CD4-positive, alpha-beta T cell treated with Interleukin-12 subunit alpha and Interleukin-12 subunit beta, for 1 hour (primary cell): Measurements from ENCODE around the gene CCDC15.
"Not testable (repeated sequence)": the region's sequence is repeated elsewhere in the genome, so short reads cannot be mapped to it uniquely, and the experiment has no call there.

Experiments
- DNase-seq: peaks from one replicate; pipeline ENCODE4 v3.0.0-alpha.2; 2020

CCDC15 gene

DNA sequence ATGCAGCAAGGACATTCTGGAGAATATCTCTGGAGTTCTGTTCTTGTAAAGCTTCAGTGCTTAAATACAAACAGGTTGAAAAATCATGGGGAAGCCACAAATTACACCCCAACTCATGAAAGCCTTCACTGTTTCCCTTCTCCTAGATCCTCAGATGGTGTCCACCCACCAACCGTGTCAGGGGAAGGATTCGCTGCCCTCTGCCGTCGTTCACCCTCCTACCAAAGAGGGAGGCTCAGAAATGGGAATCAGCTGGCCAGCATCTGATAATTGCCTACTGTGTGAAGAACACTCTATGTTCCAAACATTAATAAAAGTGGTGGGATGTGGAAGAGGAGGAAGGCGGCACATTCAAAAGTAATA, 10.8 kb upstream of the CCDC15 start:
- DNase-seq, result no peak

DNA sequence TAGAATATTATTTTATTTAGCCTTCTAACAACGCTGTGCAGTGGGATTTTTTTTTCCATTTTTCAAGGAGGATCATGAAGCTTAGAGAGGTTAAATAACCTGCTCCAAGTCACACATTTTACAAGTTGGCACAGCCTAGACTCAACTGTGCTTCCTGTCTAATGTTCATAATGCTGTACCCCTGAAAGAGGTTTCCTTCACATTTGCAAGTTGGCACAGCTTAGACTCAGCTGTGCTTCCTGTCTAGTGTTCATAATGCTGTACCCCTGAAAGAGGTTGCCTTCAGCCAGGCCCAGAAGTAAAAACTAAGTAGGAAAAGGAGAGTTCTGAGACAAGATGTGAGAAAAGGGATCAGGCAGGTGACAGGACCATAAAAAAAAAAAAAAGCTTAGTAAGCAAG, 10.3 kb upstream of the CCDC15 start:
- DNase-seq, result no peak

GRCh38 chr11:124944565-124944964, 9.4 kb upstream of the CCDC15 start:
- no peak for DNase-seq

DNA sequence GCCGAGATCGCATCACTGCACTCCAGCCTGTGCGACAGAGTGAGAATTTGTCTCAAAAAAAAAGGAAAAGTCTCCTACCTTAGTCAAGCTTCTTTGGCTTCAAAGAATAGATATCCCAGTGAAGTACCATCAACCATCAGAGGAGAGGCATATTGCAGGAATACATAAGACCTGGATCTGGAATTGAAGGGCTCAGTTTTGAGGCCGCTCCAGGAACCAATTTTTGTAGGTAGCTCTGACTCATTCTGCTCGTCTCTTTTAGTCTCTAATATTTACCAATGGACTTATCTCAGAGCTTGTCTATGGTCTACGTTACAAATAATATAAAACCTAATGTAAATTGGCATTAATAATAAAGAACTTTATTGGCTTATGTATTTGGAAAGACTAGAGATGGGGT, 8.2 kb upstream of the CCDC15 start:
- DNase-seq, result no peak

DNA sequence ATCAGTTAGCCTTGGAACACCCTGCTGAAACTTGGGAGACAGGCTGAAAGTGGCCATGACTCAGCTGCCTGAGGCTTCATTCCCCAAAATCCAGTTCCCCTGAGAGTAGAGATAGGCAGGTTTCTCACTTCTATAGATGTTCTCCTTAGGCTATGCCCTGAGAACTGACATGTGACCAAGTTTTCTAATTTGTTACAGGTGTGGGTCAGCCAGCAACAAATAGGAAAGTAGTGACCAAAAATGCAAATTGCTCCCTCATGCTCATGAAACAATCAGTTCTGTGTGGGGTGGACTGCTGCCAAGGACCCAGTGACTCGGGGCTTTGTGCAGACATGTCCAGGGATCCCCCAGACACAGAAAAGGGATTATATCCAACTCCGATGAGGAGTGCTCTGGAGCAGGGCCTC, 7.3 kb upstream of the CCDC15 start:
- no peak for DNase-seq

- peak; percentile 37 for DNase-seq
Observed at GRCh38 chr11:124950601-124951330, 3.2 kb upstream of the CCDC15 start.

- no peak for DNase-seq
Observed at GRCh38 chr11:124951341-124951740, 2.7 kb upstream of the CCDC15 start.

- DNase-seq, result no peak
Observed at GRCh38 chr11:124954590-124954955, 571 bp downstream of the CCDC15 start.

DNA sequence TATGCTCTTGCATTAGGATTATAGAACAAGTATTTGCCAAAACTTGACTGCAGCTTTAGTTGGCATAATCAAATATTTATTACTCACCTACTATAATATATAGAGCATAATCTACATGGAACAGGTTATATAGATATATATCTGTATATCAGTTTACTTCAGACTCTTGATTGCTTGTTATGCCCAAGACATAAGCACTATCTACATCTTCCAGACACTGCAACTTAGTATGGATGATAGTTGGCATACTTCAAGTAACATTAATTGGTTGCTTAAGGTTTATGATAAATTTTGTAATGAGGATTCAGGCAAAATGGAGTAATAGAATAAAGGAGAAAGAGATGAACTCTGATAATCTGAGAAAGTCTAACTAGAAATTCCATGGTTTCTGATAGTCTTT, 1.0 kb downstream of the CCDC15 start:
- DNase-seq, result no peak

GRCh38 chr11:124961972-124962609, 8.1 kb downstream of the CCDC15 start:
- peak; percentile 76 for DNase-seq

DNA sequence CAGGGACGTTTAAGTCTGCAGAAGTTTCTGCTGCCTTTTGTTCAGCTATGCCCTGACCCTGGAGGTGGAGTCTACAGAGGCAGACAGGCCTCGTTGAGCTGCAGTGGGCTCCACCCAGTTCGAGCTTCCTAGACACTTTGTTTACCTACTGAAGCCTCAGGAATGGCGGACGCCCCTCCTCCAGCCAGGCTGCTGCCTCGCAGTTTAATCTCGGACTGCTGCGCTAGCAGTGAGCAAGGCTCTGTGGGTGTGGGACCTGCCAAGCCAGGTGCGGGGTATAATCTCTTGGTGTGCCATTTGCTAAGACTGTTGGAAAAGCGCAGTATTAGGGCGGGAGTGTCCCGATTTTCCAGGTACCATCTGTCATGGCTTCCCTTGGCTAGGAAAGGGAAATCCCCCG, 14.2 kb downstream of the CCDC15 start:
- not testable (repeated sequence) for DNase-seq

GRCh38 chr11:124970925-124971324, 16.9 kb downstream of the CCDC15 start:
- DNase-seq, result no peak

- no peak for DNase-seq
Observed at GRCh38 chr11:124971810-124972209, 17.8 kb downstream of the CCDC15 start.

- no peak for DNase-seq
Observed at GRCh38 chr11:124976531-124976930, 22.5 kb downstream of the CCDC15 start.

- DNase-seq, result no peak
Observed at GRCh38 chr11:124977006-124977405, 23.0 kb downstream of the CCDC15 start.

- no peak for DNase-seq
Observed at GRCh38 chr11:124978316-124978715, 24.3 kb downstream of the CCDC15 start.

GRCh38 chr11:124982043-124982442, 28.0 kb downstream of the CCDC15 start:
- DNase-seq, result no peak

- DNase-seq, result no peak
Observed at GRCh38 chr11:124983674-124984511, 29.9 kb downstream of the CCDC15 start.

DNA sequence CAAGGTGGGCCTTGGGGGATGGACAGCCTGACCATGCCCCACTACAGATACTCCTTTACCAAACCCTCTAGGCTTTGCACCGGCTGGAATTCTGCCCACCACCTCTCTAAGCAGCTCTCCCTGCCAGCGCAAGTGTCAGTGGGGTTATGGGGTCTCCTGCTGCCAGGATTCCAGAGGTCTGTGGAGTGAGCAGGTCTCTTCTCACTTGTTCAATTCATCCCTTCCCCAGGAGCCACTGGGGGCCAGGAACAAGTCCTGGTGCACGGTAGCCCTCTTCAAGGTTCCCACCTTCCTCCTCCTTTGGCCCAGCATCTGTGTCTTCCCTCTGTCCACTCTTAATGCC, 30.5 kb downstream of the CCDC15 start:
- DNase-seq, result no peak

GRCh38 chr11:124987096-124987495, 33.1 kb downstream of the CCDC15 start:
- no peak for DNase-seq

DNA sequence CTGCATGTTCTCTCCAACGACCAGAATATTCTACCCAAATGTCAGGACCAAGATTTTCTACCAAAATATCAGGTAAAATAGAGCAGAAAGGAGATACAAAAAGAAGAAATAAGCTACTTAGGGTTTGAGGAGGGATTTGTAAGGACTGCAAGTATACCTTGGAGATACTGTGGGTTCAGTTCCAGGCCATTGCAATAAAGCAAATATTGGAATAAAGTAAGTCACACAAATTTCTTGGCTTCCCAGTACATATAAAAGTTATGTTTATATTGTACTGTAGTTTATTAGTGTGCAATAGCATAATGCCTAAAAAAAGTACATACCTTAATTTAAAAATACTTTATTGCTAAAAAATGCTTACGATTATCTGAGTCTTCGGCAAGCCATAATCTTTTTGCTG, 34.1 kb downstream of the CCDC15 start:
- DNase-seq, result no peak

DNA sequence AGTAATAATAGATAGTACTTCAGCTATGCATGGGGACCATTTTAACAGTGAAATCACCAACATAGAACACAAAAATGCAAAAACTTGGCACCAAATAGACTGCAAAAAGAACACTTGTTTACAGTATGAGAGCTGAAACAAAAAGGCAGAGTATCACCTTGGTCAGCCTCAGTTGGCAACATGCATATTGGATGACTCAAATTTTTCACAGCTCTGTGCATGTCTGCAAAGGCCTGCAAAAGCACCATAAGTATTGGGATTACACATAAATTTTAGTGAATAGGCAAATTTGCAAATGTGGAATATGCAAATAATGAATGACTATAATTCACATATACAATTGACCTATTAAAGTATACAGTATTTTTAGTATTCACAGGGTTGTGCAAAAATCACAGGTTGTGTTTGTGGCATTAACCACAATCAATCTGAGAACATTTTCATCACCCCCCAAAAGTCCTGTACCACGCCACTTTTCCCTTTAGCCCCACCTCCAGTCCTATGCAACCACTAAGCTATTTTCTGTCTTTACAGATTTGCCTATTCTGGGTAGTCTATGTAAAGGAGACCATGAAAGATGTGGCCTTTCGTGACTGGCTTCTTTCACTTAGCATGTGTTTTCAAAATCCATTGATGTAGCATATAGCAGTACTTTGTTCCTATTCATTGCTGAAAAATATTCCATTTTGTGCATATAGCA, 47.2 kb downstream of the CCDC15 start:
- DNase-seq, result no peak

- no peak for DNase-seq
Observed at GRCh38 chr11:125001849-125002248, 47.8 kb downstream of the CCDC15 start.

DNA sequence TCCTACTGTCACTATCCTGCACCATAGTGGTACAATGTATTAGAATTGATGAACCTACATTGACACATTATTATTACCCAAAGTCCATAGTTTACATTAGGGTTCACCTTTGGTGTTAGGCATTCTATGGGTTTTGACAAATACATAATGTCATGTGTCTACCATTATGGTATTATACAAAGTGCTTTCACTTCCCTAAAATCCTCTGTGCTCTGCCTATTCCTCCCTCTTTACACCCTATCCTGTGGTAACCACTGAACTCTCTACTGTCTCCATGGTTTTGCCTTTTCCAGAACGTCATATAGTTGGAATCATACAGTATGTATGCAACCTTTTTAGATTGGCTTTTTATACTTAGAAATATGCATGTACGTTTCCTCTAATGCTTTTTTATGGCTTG, 51.5 kb downstream of the CCDC15 start:
- no peak for DNase-seq
